Mesangial cell (primary cell): Measurements from ENCODE around the gene IGLL1. TPM values are rescaled to one million over a fixed set of nuclear protein-coding genes. Genes with fewer than 3 reads are reported as not detected.

ENCODE experiments used
- total RNA-seq: library from RNA; depleted of rRNA; stranded (reverse); fragments of >200 nt; gene quantifications from 2 replicates; pipeline ENCODE4 v1.2.3, GENCODE V29; 2015

Gene IGLL1
- total RNA-seq: not detected in 2 replicates

GRCh38 chr22:23579870-23580575 is at the start of gene IGLL1:
Gene IGLL1, minus strand, starts transcription at chr22:23580290. Its CDS starts 100 bp downstream, at chr22:23580190.

Other genes starting within 250 kb of the IGLL1 start
- gene DRICH1, start 52.0 kb upstream of the IGLL1 start, total RNA-seq: not detected in 2 replicates
- not detected in 2 replicates for gene RGL4, start 110.7 kb upstream of the IGLL1 start, total RNA-seq
- gene ZNF70, start 170.8 kb upstream of the IGLL1 start, total RNA-seq: 2.8 and 4.1 TPM in 2 replicates
- 0.25 TPM in 1 of 2 replicates, not detected in the other for gene VPREB3, start 174.1 kb upstream of the IGLL1 start, total RNA-seq
- 0.65 and 2.7 TPM in 2 replicates for gene C22orf15, start 182.7 kb upstream of the IGLL1 start, total RNA-seq
- gene CHCHD10, start 187.7 kb upstream of the IGLL1 start, total RNA-seq: 10.9 and 40.6 TPM in 2 replicates
- 12.5 and 117 TPM in 2 replicates for gene MMP11, start 192.6 kb upstream of the IGLL1 start, total RNA-seq
- 110 and 127 TPM in 2 replicates for gene SMARCB1, start 206.7 kb upstream of the IGLL1 start, total RNA-seq